ENCODE measurements around the gene AZIN2.
A peak's percentile ranks its signal among the peaks of the same experiment; 100 is the strongest.
"Not testable (repeated sequence)": the region's sequence is repeated elsewhere in the genome, so short reads cannot be mapped to it uniquely, and the experiment has no call there.

Gene AZIN2

DNA sequence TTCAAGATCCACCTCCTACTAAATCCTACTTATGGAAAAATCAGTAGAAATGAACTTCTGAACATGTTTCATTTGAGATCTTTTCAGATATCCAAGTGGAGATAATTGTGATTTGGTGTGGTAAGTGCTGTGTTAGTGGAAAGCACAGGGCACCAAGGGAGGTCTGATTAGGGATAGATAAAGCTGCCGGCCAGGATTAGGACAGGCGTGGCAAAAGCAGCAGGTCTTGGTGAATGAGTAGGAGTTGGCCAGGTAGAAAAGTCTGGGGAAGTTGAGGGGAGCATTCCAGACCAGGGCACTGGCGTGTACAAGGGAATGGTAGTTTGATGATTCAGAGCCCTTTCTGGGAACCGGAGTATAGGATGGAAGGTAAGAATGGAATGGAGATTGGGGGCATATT lies 47.8 kb downstream of the AZIN2 start:
- DNase-seq = no peak

DNA sequence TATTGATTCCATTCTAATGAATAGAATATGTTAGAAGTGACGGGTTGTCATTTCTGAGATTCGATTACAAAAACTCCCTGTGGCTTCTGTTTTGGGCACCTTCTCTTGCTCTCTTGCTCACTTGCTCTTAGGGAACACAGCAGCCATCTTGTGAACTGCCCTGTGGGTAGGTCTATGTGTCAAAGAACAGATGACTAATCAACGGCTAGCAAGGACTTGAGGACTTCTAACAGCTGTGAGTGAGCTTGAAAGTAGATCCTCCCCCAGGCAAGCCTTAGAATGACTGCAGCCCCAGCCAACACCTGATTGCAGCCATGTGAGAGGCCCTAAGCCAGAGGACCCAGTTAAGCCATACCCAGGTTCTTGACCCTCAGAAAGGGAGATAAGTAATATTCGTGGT lies 49.3 kb downstream of the AZIN2 start:
- DNase-seq = no peak

DNA sequence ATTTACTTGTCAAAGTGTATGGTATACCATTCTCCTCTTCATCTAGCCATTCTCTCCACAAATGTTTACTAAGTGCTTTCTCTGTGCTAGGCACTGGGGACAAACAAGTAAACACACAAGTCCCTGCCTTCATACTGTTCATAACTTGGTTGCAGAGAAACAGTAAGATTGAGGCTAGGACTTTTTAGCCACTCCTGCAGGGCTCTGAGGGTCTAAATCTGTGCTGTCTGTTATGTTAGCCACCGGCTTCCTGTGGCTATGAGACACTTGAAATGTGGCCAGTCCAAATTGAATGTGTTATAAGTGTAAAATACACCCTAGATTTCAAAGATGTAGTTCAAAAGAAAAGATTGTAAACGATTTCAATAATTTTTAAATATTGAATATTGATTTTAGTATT lies 50.2 kb downstream of the AZIN2 start:
- DNase-seq = no peak

DNA sequence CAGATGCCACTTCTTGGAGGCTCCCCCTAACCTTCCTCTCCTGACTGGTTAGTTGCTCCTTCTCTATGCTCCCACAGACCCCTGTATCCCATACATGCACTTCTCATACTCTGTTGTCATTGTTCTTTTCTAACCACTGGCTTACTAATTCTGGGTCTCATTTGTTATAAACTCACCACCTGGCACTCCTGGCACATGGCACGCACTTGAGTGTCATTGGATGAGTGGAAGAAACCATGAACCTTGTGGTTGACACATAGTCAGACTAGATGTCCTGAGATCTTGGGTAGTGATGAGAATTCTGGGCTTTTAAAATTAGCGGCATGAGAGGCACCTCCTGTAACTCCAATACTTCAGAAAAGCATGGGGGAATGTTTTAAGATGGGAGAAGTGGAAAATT lies 51.6 kb downstream of the AZIN2 start:
- DNase-seq = no peak

DNA sequence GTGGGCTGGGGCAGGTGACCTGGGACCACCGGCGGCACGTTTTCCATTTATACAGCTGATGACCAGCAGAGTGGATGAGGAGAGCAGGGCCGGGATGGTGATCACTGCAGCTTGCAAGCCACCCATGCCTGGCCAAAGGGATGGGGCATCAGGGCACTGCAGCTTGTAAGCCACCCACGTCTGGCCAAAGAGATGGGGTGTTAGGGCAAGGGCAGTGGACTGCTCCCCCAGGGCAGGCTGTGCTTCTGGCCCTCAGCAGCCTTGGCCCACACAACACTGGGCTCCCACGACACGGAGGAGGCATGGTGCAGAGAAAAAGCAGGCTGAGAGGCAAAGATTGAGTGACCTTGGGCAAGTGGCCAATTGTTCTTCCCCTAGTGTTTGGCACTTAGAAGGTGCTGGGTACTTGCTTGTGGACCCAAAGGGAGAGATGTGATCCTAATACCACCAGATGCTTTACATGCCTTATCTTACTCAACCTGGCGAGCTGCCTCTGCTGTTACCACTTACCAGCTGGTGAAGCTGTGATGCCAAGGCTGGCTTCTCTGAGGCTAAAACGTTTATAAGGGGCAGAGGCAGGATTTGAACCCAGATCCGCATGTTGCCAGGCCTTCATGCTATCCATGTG lies 52.6 kb downstream of the AZIN2 start:
- no peak for DNase-seq

DNA sequence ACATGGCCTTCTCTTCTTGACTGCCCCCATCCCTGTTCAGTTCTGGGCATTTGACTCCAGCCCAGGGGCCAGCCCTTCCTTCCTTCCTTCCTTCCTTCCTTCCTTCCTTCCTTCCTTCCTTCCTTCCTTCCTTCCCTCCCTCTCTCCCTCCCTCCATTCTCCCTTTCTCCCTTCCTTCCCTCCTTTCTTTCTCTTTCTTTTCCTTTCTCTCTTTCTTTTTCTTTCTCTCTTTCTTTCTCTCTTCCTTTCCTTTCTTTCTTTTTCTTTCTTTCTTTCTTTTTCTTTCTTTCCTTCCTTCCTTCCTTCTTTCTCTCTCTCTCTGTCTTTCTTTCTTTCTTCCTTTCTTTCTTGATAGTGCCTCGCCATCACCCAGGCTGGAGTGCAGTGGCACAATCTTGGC lies 55.1 kb downstream of the AZIN2 start:
- DNase-seq = not testable (repeated sequence)

DNA sequence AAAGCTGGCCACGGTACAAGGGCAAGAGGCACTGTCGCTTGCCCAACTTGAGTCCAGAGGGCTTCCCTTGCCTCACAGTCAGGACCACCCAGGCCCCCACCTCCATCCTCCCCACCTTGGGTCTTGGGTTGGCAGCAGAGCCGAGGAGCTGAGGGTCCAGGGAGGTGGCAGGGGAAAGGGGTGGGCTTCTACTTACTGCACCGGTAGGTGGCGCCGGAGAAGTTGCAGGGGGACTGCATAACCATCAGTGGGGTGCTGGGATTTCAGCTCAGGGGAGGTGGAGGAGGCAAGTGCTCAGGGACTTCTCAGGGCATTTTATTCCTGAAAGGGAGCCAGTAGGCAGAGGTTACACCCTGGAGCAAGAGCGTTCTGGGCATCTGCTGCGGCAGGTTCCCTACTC lies 56.8 kb downstream of the AZIN2 start:
- DNase-seq = peak; percentile 45

DNA sequence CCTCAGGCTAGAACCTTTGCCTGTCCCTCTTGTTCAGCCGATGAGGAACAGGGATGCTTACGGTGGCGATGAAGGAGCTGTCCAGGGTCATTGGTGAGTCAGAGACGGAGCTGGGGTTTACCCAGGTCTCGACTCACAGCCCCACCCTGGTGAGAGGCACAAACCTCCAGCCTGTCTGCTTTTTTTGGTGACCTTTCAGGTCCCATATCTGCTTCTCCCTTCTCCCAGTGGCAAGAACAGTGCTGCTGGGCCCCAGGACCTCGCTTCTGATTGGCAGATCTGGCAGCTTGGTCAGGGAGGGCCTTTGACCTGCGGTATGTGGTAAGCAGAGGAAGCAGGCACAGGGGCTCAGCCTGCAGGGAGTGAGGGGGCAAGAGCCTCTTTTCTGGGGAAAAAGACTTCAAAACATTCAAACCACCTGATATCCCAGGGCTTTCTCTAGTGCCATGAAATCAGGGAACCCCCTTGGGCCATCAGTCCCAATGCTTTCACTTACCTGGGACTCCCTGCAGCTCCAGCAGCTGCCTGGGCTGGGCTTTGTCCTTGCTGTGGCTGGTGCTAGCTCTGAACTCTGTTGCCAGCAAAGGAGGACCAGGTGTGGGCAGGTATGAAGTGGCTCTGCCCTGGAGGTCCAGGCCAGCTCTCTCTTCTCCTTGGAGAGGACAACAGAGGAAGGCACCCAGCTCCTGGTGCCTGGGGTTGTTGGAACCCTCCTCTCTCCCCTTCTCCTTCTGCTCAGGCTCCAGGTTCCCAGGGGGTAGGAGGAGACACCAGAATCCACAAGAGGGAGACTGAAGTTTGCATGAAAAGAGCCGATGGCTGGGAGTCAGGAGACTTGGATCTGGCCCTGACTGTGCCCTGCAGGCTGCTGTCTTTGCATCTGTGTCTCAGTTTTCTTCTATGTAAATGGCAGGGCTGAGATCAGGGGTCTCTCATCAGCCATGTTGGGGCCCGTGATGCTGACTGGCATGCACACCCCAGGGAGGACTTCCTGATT lies 59.5 kb downstream of the AZIN2 start:
- no peak for DNase-seq

DNA sequence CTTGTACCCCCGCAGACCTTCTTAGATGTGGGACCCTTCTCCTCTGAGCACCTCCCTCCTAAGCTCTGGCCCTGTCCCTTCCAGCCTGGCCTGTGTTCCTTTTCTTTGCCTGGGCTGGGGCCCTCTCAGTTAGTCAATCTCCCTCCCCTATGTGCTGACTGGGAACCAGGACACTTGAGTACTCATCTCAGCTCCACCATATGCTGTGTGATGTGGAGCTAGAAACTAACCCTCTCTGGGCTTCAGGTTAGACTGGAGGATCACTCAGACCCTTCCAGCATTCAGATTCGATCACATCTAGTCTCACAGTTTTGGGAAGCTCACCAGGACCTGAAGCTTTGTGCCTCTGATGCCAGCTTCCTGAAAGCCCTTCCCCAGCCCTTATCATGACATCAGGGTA lies 60.3 kb downstream of the AZIN2 start:
- no peak for DNase-seq

DNA sequence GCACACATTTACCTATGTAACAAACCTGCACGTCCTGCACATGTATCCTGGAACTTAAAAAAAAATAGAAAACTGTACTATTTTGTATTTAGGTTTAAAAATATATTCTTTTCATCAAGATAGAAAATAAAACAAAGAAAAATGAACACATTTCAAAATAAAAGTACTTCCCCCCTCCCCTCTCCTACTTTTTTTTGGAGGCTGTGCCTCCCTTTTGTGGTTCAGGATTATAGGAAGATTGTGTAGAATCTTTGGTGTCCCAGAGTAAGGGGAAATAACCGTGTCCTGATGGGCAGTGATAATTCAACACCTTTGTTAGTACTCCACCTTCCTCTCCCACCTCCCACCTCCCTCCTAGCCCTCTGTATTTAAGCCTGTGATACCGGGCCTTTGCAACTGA lies 60.8 kb downstream of the AZIN2 start:
- no peak for DNase-seq

DNA sequence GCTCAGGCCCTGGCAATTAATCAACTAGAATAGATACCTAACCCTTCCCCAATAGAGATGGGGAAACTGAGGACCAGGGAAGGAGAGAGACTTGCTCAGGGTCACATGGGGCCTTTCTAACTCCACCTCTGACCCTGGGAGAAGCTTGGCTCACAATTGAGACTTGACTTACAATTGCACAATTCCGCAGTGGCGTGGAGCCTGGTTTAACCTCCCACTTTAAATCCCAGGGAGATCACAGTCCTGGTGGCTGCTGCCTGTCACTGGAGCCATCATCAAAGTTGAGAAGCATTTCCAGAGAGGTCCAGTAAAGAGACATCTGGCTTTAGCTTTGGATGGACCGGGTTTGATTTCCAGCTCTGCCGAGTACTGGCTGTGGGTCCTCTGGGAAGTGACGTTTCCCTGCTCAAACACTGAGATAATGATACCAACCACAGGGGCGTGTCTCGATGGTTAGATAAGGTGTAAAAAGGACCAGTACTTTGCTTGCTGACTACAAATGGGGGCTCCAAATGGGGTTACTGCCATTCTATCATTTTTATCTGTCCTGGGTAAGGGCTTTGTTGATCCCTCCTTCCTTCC lies 61.6 kb downstream of the AZIN2 start:
- DNase-seq = no peak

DNA sequence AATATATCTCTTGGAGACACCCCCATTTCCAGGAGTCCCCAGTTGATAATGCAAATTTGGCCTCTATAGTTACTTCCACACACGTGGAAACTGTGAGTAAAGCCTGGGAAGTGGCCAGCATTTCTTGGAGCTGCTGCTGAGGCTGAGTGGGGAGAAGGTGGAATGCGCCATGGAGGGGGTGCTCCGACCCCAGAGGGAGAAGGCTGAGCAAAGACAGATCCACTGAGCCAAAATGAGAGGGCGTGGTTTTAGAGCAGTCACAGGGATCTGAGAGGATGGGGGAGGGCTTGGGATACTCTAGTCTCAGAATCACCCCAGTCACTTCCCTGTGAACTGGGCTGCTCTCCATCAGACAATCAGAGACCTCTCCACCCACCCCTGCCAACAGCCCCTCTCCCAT lies 62.2 kb downstream of the AZIN2 start:
- DNase-seq = peak; percentile 54

DNA sequence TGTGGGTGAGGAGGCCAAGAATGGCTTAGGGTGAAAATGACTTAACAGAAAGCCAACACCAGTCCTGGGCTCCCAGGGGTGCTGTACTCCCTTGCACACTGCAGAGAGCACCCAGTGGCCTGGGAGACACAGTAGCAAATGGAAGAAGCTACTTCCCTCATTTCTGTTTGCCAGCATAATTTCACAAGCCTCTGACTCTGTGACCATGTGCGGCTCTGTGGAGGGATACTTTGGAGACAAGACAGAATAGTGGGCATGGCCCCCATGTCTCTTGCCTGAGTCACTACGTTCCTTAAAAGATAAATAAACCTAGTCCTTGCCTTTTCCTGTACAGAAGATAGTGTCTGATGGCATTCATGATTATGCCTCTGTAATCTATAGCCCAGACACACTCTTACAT lies 62.7 kb downstream of the AZIN2 start:
- DNase-seq = peak; percentile 63

DNA sequence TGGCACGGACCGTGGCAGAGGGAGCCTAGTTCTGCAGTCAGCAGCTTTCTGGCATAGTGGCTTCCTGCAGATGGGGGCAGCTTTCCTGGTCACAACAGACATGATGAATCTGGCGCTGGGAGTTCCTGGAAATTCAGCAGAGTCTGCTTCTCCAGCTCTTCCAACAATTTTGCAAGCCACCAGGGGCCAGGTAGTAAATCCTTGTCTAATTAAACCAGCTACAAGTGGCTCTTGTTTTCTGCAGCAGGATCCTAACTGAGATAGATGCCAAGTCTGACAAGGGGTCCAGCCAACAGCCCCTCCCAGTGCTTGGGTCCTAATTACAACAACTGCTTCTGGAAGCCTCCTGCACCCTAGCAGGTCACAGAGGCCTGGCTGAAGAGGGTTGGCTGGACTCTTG lies 65.0 kb downstream of the AZIN2 start:
- no peak for DNase-seq

DNA sequence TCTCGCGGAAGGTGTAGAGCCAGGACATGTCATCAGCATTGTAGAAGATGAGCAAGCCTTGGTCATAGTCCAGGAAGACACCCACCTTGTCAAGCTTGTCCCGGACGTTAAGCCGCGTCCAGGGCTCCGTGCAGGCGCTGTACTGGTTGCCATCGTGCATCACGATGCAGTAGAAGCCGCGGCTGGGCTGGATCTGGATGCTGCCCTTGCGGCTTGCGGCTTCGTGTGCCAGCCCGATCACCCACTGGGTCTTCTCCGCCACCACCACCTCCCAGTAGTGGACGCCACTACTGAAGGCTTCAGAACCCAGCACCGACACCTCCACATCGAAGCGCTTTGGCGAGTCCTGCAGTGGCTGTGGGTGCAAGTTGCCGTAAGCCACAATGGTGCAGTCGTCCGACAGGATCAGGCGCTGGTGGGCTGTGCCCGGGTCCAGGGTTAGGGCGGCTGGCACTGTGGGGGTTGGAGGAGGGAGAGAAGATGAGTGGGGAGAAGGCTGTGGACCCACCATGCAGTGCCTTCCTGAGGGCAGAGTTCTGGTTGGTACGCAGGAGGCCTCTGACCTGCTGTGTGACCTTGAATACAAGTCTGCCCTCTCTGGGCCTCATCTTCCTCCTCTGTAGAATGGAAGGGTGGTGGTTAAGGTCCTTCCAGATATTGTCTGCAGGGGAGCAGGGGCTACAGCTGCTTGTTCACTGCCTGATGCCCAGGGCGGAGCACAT lies 66.5 kb downstream of the AZIN2 start:
- DNase-seq = no peak

DNA sequence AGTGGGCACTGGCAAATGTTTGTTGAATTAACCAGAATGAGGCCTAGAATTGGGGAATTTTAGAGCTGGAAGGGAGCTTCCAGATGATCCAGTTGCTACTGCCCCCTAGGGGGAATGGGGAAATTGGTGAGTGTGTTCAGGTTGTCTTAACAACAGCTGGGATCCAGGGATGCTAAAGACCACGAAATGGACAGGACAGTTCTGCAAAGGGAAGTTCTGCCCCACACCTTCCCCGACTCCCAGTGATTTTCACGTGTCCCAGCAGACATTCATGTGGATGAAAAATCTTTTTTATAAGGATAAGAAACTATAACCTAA lies 67.0 kb downstream of the AZIN2 start:
- DNase-seq = peak; percentile 41

DNA sequence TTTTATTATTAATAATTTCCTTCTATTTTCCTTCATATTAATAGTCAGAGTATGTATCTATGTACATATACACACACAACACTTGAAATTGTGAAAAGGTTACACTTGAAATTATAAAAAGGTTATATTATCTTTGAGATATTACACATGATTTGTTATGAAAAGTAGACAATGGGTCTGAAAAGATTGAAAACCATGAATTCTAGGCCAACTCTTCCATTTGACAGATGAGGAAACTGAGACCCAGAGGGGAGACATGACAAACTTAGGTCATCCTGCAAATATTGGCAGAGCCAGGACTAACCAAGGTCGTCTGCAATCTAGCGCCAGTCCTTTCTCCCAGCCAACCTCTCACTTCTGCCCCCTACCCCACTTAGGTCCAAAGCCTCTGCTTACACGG lies 67.7 kb downstream of the AZIN2 start:
- DNase-seq = no peak

DNA sequence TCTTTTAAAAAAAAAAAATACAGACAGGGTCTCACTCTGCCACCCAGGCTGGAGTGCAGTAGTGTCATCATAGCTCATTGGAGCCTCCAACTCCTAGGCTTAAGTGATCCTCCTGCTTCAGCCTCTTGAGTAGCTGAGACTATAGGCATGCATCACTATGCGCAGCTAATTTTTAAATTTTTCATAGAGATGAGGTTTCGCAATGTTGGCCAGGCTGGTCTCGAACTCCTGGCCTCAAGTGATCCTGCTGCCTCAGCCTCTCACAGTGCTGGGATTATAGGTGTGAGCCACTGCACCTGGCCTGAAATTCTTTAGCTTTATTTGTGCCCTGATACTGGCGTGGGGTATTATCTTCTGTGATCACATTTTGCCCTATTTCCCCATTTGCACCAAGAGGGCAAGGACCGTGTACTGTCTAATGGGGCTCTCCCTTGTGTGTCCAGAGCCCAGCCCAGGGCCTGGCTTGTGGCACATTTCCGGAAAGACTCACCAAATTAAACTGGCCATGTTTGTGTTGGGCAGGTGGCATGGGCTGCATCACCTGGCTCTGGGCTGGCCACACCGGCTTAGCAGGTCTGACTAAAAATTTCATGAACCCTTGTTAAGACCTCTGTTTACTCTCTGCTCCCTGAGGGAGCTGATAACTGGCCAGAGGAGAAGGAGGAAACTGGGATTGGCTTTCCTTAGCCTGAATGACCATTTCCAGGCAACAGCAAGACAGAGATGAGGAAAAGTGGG lies 68.7 kb downstream of the AZIN2 start:
- no peak for DNase-seq

DNA sequence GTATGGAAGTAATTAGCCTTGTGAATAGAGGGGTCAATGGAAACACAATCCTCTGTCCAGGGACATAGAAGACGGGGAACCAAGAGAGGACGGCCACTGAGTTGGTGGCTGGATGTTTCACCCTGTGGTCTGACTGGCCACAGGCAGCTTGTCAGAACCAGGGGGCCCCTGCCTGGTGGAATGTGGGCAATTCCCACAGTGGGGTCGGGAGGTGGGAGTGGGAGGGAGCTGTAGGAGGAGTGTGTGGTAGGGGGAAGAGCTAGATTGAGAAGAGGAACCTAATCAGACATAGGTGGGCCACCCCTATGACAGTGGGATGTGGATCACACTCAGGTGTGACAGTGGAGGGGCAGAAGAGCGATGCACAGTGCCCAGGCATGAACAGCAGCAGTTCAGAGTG lies 69.6 kb downstream of the AZIN2 start:
- no peak for DNase-seq

DNA sequence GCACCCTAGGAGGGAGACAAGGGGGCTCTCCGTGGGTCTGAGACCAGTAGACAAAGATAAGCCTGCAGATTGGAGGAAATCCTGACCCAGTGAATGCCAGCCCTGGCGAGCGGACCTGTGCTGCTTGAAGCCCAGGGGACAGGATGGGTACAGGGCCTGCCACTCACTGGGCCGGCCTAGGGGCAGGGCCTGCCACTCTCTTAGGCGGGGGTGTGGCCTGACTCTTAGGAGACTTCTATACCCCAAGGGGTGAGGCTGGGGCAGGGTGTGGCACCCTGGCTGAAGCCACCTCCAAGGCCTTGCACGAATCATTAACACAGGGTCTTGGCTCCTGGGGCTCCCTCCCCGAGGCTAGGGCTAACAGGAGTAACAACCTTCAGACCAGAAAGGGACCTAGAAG lies 70.2 kb downstream of the AZIN2 start:
- DNase-seq = no peak

DNA sequence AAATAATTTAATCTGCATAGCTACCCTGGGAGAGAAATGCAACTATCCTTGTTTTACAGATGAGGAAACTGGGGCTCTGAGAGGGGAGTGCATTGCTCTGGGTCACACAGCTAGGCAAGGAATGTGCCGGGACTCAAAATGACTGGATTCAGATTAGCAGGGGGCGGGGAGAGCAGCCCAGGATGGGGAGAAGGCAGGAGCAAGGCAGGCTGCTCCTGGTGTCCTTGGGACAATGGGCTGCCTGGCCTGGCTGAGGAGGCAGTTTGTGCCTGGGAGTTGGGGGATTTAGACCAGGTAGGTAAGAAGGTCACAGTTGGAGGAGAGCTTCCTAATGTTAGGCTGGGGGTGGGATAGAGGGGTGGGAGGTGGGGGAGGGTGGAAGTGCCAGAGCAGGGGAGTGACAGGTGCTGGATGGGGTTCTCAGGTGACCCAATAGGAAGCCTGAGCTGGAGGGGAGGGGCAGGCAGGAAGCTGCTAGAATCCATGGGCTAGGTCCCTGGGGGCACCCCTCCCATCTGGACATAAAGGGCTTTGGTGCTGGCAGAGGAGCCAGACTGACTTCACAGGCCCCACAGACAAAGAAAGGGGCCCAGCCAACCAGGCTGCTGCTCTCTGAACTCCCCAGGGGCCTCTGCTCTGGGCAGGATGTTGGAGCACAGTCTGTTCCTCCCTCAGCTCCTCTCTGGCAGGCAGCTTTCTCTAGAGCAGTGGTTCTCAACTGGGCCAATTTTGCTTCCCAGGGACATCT lies 71.9 kb downstream of the AZIN2 start:
- DNase-seq = peak; percentile 76

DNA sequence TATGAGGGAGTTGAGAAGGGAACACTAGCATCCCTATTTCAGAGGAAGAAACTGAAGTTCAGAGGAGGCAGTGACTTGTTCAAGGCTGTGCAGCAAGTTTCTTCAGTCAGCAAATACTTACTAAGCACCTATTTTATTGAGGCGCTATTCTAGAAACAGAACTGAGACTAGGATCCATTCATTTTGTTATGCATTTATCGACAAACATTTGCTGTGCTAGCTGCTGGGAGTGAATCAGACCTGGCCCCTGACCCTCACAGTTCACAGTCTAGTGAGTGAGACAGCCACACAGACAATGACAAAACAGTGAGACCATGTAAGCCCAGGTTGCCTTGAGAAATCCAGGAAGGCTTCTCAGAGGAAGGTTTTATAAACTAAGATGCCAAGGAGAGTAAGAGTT lies 72.7 kb downstream of the AZIN2 start:
- DNase-seq = no peak
